ENCODE measurements around the gene ACTL7A. TPM values are rescaled to one million over a fixed set of nuclear protein-coding genes. Genes with fewer than 3 reads are reported as not detected.

The ACTL7A gene
- total and polyA plus RNA-seq, 2 of the 13 experiments (the other 11 are each of a cell fraction or from before 2014, with no cell fraction given), result not detected

DNA sequence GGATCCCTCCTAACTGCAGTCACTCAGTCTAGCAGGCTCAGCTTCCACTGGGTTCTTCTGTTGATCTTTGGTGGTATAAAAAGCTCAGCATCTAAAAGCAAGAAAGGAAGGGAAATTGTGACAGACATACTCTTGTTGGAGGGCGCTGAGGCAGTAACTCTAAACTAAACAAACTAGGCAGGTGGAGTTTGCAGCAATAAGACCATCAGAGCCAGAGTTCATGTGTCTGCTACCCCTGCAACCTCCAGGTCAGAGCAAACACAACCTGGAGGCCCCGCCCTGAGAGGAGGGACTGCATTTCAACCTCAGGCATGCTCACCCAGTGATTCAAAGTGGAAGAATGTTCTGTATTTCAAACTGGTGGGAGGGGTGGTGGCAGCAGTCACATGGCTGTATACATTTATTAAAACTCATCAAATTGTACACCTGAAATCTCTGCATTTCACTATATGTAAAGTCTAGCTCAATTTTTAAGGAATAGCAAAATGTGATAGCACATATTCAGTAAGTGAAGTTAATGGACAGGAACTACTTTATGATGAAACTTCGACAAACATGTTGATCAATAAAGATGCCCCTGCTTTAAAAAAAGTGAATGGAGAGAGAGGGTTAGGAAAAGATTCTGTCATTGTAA lies 7.1 kb downstream of the ACTL7A start (continued):
- TF ChIP-seq, protein P1, sequence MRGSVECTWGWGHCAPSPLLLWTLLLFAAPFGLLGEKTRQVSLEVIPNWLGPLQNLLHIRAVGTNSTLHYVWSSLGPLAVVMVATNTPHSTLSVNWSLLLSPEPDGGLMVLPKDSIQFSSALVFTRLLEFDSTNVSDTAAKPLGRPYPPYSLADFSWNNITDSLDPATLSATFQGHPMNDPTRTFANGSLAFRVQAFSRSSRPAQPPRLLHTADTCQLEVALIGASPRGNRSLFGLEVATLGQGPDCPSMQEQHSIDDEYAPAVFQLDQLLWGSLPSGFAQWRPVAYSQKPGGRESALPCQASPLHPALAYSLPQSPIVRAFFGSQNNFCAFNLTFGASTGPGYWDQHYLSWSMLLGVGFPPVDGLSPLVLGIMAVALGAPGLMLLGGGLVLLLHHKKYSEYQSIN (CRISPR knock-in tag; IDR thresholded peaks at IDR 0.05; ENCODE audit: borderline replicate concordance), result no peak
- peak; percentile 78 for TF ChIP-seq CEBPG (CRISPR knock-in tag; IDR thresholded peaks at IDR 0.05)
- peak; percentile 64; the same call in 1 of the 2 replicates for TF ChIP-seq MBD4 (IDR thresholded peaks at IDR 0.05; ENCODE audit: borderline replicate concordance, low read length)
- TF ChIP-seq ZNF329 (CRISPR knock-in tag; IDR thresholded peaks at IDR 0.05; ENCODE audit: low read depth), result no peak
- TF ChIP-seq TCF7L2 (IDR thresholded peaks at IDR 0.05; ENCODE audit: low read depth, low read length), result no peak
- TF ChIP-seq BCL6 (CRISPR knock-in tag; IDR thresholded peaks at IDR 0.05), result peak; percentile 78
- TF ChIP-seq ZNF460 (CRISPR knock-in tag; IDR thresholded peaks at IDR 0.05; ENCODE audit: borderline replicate concordance), result no peak
- no peak for TF ChIP-seq ZNF205 (CRISPR knock-in tag; IDR thresholded peaks at IDR 0.05)
- no peak for TF ChIP-seq ZNF432 (CRISPR knock-in tag; IDR thresholded peaks at IDR 0.05; ENCODE audit: borderline replicate concordance)
- TF ChIP-seq, protein P2, sequence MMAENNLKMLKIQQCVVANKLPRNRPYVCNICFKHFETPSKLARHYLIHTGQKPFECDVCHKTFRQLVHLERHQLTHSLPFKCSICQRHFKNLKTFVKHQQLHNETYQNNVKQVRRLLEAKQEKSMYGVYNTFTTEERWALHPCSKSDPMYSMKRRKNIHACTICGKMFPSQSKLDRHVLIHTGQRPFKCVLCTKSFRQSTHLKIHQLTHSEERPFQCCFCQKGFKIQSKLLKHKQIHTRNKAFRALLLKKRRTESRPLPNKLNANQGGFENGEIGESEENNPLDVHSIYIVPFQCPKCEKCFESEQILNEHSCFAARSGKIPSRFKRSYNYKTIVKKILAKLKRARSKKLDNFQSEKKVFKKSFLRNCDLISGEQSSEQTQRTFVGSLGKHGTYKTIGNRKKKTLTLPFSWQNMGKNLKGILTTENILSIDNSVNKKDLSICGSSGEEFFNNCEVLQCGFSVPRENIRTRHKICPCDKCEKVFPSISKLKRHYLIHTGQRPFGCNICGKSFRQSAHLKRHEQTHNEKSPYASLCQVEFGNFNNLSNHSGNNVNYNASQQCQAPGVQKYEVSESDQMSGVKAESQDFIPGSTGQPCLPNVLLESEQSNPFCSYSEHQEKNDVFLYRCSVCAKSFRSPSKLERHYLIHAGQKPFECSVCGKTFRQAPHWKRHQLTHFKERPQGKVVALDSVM (CRISPR knock-in tag; IDR thresholded peaks at IDR 0.05), result peak; percentile 43; the same call in 1 of the 2 replicates
- TF ChIP-seq, protein P3, sequence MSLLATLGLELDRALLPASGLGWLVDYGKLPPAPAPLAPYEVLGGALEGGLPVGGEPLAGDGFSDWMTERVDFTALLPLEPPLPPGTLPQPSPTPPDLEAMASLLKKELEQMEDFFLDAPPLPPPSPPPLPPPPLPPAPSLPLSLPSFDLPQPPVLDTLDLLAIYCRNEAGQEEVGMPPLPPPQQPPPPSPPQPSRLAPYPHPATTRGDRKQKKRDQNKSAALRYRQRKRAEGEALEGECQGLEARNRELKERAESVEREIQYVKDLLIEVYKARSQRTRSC (CRISPR knock-in tag; IDR thresholded peaks at IDR 0.05; ENCODE audit: low read depth), result no peak
- no peak for TF ChIP-seq ZNF737 (CRISPR knock-in tag; IDR thresholded peaks at IDR 0.05; ENCODE audit: borderline replicate concordance)
- TF ChIP-seq EP300 (IDR thresholded peaks at IDR 0.05; ENCODE audit: low read depth in 2 of 2, low read length in 2 of 2), result peak; percentile 15 to 84; a peak in 3 of 4 replicates
- TF ChIP-seq EP300 (CRISPR knock-in tag; IDR thresholded peaks at IDR 0.05; ENCODE audit: borderline replicate concordance), result peak; percentile 74; the same call in 1 of the 2 replicates
- TF ChIP-seq ZNF207 (IDR thresholded peaks at IDR 0.05; ENCODE audit: borderline replicate concordance), result no peak
- peak; percentile 49 for TF ChIP-seq TBL1XR1 (IDR thresholded peaks at IDR 0.05; ENCODE audit: borderline replicate concordance, low read length, partially characterized antibody)
- TF ChIP-seq, protein P4, sequence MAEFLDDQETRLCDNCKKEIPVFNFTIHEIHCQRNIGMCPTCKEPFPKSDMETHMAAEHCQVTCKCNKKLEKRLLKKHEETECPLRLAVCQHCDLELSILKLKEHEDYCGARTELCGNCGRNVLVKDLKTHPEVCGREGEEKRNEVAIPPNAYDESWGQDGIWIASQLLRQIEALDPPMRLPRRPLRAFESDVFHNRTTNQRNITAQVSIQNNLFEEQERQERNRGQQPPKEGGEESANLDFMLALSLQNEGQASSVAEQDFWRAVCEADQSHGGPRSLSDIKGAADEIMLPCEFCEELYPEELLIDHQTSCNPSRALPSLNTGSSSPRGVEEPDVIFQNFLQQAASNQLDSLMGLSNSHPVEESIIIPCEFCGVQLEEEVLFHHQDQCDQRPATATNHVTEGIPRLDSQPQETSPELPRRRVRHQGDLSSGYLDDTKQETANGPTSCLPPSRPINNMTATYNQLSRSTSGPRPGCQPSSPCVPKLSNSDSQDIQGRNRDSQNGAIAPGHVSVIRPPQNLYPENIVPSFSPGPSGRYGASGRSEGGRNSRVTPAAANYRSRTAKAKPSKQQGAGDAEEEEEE (CRISPR knock-in tag; IDR thresholded peaks at IDR 0.05; ENCODE audit: borderline replicate concordance), result no peak
- TF ChIP-seq HCFC1 (IDR thresholded peaks at IDR 0.05; ENCODE audit: low read depth, low read length), result no peak
- TF ChIP-seq, protein P5, sequence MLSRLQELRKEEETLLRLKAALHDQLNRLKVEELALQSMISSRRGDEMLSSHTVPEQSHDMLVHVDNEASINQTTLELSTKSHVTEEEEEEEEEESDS (CRISPR knock-in tag; IDR thresholded peaks at IDR 0.05; ENCODE audit: borderline replicate concordance), result no peak
- TF ChIP-seq LCORL (IDR thresholded peaks at IDR 0.05), result no peak
- peak; percentile 82 for TF ChIP-seq LCORL (CRISPR knock-in tag; IDR thresholded peaks at IDR 0.05)
- TF ChIP-seq ZNF446 (CRISPR knock-in tag; IDR thresholded peaks at IDR 0.05), result no peak
- TF ChIP-seq POLR2AphosphoS5 (IDR thresholded peaks at IDR 0.05; ENCODE audit: low read depth, low read length), result peak; percentile 27; the same call in 1 of the 2 replicates
- peak; percentile 42; the same call in 1 of the 2 replicates for TF ChIP-seq ZNF792 (CRISPR knock-in tag; IDR thresholded peaks at IDR 0.05)
- no peak for TF ChIP-seq ZBTB3 (CRISPR knock-in tag; IDR thresholded peaks at IDR 0.05; ENCODE audit: borderline replicate concordance, low read depth)
- peak; percentile 88 for TF ChIP-seq MED13 (CRISPR knock-in tag; IDR thresholded peaks at IDR 0.05)
- no peak for TF ChIP-seq HDAC6 (IDR thresholded peaks at IDR 0.05; ENCODE audit: low read depth, low read length)

Measured in HepG2 (cell line).